Suppressor macrophage (primary cell): ENCODE measurements around the gene PTPRM.

Source experiments
- DNase-seq, 4 experiments: peaks; one replicate each; pipeline ENCODE4 v3.0.0-alpha.2; 2020 to 2022
- total RNA-seq, 17 experiments: gene quantifications; one replicate each; lab custom pipeline; 2026; ENCODE audit warnings: mixed read lengths in 6 of 17, inconsistent platforms in 3 of 17; lab: John Stamatoyannopoulos, UW

PTPRM gene
- 7.8 to 37.1 (median 17.7) reads per million in 17 experiments for total RNA-seq

DNA sequence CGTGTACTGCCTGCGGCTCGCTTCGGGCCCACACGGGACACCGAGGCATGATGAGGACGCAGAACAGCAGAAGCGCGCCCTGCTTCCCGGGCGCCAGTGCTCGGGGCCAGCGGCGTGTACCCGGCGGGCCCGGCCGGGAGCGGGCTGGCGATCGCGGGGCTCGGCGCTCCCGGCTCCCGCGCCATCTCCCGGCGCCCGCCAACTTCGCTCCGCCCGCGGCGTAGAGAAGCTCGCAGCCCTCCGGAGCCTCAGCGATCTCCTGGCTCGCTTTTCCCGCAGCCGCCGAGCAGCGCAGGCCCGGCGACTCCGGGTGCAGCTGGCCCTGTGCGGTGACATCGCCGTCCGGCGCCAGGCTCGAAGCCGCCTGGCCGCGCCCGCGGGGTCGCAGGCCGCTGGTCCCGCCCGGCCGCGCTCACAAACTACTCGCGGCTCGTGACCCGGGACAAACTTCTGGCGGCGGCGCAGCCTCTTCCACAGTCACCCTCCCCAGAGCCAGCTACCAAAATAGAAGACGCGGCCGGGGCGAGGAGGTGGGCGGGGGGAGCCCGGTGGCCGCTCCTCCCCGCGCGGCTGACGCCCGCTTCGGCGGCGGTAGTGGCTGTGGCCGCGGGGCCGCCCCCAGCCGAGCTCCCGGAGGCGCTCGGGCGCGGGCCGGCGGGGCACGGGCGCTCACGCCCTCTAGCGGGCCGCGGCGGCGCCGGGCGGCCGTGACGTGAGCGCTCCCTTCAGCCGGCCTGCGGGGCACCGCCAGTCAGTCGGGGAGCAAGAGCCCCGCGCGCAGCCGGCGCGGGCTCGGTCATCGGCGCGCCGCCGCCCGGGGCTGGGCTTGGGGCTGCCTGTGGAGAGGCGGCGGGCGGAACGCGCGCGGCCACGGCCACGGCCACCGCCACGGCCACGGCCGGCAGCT is at the start of gene PTPRM:
PTPRM (plus strand) TSS at position 750 of the 907 bp plus-strand sequence. CDS start 503 bp downstream, outside the sequence.
- DNase-seq, result peak; percentile 83 to 97 (median 92)

DNA sequence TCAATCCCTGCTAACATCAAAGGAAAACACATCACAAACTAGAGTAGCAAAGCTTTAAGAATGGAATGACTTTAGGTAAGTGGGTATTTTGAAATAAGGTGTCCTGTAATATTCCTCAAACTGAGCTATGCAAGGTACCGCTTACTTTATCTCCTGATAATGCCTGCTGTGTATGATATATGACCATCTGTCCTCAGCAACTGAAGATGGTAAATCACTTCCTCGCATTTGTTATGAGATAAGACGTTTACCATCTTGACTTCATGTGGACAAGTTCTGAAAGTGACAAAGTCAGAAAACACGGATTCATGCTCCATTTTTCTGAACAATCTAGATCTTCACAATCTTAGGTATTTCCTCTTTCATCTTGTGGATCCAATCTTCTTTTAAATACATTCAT is 49.3 kb upstream of the PTPRM start:
- DNase-seq, result no peak

DNA sequence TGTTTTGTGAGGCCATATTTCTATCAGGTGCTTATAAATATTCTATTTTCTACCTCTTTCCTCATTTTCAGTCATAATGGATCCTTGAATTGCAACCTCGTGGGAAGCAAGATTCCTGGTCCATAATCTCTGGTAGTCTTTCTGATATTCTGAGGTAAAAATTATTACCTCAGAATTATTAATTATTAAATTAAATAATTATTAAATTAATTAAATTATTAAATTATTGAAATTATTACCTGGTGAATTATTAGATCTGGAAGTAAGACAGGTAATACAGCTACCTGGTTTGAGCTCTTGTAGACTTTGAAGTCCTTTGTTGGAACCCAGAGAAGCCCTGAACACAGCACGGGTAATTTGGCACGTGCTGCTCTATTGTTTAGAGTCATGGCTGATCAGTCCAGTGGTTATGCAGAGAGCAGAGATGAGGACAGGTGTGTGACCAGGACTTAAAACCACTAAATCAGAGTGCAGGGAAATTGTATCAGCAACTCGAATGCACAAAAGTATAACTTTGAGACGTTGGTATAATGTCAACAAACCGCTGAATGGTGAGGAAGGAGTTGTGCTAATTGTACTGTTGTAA is 46.8 kb upstream of the PTPRM start:
- no peak for DNase-seq

DNA sequence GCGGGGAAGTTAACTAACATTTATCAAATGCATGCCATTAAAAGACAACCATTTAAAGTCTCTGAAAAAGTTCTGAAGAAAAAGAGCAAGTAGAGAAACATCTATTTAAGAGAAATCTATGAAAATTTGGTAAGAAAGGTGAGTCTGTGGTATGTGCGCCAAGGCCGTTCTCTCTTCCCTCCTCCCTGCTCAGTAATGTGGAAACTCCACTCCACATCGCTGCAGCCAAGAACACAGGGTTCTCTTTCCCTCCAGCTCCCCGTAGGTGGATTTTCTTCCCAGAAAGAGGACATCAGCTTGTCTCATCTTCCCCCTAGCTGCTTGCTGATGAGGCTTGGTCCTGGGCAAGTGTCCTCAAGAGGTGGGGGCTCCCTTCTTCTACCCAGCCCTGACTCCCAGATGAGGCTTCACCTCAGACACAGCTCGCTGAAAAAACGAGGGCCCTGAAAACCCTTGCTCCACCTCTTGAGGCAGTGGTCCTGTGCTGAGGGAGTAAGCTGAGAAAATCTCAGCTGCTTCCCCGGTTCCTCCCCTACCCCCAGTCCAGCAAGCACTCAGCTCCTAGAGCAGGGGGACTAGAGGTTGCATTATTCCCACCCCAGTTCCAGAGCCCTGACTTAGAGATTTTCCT is 45.8 kb upstream of the PTPRM start:
- no peak for DNase-seq

DNA sequence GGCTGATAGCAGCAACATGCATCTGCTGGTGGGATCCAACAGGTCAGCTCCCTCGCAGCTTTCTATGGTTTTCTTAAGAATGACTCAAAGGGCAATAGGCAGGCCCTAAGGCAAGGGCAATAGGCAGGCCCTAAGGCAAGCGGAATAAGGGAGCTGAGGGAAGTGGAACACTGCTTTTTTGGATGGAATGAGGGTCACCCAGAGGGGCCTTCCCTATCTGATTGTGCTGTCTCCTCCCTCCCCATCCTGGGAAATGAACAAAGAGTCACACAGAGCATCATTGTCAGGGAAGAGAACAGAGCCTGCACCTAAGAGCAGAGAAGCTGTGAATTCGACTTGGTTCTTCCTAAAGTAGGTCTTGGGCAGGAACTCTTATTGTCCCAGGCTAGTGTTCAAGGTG is 43.3 kb upstream of the PTPRM start:
- DNase-seq, result no peak

DNA sequence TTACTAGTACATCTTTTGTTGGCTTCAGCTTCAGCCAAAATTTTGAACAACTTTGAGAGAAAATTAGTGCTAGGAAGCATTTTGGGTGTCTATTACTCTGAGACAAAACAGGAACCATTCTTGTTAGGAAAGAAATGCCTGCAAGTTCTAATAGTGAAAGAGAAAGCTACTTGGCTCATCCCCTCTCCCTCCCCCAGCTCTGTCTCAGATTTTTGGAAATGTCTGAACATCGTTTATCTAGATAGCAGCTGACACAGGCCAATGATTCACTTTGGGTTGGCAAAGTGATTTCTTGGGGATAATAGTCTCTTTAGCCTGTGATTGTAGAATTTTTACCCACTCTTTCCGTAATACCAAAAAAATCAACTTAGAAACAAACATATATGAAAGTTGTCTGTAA is 42.3 kb upstream of the PTPRM start:
- peak in 1 of 4 experiments; percentile 16 for DNase-seq

DNA sequence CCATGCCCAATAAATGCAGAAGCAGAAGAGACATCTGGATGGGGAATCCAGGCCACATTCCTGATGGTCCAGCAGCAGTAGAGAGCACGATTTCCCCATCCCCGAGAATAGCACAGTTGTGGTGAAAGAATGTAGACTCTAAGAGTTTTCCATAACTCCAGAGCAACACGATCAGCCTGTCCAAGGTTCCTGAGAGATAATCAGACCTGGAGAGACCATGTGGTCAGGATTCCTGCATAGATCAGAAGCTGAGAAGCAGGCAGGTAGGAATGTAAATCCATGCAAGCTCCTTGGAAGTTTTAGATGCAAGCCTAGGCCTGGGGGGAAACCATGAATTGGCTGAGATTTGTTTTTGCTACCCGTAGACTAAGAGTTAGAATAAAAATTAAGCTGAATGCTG is 34.2 kb upstream of the PTPRM start:
- no peak for DNase-seq

DNA sequence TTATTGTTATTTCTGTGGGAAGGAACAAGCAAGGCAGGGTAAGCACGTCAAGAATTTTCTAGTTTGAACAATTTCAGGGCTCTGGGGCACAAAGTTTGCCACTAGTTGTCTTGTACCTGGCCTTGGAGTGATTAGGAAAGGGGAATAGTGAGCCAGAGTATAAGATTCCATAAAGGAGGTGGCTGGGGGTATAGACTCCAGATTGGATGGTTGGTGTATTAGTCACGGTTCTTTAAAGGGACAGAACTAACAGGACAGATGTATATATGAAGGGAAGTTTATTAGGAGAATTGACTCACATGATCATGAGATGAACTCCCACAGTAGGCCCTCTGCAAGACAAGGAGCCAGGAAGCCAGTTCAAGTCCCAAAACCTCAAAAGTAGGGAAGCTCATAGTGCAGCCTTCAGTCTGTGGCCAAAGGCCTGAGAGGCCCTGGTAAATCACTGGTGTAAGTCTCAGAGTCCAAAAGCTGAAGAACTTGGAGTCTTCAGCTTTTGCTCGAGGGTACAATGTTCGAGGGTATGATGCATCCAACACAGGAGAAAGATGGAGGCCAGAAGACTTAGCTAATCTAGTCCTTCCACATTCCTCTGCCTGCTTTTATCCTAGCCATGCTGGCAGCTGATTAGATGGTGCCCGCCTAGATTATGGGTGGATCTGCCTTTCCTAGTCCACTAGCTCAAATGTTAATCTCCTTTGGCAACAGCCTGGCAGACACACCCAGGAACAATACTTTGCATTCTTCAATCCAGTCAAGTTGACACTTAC is 31.5 kb upstream of the PTPRM start:
- no peak for DNase-seq

DNA sequence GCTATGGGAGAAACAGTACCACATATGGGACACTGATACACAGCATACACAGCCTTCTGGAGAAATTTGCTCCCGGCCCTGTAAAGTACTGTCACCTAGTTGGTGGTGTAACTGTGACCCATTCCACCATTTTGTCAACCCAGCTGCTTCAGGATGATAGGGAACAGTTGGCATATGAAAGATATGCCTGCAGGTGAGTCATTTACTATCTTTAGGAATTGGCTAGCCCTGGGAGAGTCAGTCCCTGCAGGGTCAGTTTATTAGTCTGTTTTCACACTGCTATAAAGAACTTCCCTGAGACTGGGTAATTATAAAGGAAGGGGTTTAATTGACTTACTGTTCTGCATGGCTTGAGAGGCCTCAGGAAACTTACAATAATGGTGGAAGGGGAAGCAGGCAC is 30.0 kb upstream of the PTPRM start:
- no peak for DNase-seq

DNA sequence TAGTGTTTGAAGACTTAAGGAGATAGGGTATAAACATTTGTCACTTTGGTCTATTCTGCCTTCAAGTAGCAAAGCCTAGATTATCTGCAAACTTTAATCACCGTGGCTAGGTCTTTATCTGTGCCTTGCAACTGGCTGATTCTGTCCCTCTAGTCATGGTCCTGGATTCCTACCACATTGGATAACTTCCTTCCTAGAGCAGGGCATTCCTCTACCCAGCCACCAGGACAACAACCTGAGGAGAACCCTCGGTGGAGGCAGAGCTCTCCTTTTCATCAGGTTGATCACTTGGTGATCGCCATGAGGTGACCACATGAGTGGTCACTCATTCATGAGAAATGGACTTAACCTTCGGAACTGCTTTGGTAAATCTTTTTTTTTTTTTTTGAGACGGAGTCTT is 25.3 kb upstream of the PTPRM start:
- DNase-seq, result no peak

DNA sequence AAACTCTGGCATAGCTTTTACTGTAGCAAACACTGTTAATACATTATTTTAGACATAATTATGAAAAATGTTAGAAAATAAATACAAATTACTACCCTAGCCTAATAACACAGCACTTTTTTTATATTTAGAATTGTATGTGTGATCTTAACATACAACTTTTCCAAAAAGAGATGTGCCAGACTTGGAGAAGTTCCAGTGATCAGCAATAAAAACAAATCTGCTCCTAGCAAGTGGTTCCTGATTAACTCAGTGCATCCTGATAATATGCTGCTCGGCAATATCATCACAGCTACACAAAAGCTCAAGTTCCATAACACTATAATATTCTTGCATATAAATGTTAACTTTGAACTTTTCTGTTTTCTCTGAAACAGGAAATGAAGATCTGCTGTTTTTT is 22.4 kb upstream of the PTPRM start:
- no peak for DNase-seq

DNA sequence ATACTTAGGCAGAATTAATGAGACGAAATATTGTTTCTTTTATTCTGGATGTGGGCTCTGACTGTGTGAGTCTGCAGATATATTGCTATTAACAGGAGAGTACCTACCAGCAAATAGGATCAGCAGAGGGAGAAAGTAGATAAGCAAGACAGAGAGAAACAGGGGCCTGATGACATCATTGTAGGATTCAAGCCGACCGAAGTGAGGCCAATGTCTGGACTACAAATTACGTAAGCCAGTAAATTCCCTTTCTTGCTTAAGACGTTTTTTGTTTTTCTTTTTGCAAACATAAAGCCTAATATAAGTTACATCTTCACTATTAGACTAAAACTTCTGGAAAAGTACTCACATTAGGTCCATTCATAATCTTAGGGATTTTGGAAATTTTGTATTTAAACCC is 21.4 kb upstream of the PTPRM start:
- peak in 1 of 4 experiments; percentile 25 for DNase-seq

DNA sequence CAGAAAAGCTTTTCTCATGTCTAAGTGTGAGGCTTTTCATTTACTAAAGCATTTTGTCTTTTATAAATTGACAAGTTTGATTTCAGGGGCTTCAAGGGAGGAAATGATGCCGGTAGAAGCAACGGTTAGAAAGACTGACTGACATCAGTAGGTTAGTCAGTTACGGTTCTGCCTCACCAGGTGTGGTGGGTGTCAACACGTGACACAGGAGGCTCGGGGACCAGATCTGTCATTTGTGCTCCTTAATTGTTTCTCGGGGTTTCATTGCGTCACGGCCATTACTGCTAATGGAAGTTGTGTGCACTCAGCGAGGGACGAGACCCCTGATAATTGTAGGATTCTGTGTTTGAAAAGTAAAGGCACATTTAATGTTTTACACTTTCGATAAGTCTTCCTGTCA is 18.9 kb upstream of the PTPRM start:
- DNase-seq, result no peak

DNA sequence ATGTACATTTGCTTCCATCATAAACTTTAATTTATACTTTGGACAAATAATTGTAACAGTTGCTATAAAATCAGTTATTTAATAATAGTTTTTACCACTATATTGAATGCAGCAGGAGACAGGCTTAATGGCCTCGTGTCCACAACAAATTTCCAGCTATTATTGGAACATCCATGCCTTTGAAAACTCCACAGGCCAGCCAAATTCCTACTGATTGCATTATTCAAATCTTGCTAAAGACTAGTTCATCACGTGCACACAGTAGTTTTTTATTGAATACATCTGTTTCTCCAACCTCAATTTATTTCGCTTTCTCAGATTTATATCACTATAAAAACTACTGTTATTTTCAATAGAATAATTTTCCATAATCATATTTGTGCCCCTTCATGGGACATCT is 18.4 kb upstream of the PTPRM start:
- DNase-seq, result no peak

DNA sequence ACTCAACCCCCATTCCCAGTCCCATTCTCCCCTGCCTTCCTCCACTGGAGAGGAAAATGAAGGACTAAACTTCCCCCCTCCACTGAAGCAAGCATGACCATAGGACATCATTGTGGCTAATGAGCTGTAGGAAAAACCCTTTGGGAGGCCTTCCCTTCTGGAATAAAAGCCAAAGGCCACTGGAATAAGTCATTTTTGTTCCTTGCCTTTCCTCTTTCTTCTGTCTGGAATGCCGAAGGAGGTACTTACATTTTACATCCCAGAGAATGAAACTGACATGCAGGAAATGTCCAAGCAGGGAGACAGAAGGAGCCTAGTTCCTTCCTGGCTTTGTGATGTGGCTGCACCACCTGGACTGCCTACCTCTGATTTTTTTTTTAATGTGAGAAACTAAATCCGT is 9.1 kb upstream of the PTPRM start:
- no peak for DNase-seq

DNA sequence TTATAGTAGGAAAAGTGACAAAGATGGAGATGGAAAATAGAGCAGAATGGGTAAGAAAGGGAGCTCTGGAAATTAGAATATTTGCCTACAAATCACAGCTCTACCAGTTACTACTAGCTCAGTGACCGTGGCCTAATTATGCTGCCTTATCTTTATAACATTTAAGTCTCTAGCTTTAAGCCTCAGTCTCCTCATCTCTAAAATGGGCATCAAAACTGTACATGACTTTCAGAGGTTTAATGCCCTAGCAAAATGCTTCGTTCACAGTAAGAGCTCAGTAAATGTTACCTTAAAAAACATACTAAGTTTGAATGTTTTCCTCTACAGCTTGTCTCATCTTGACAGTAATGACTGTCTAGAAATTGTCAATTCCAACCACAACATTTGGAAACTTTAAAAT is 8.3 kb upstream of the PTPRM start:
- no peak for DNase-seq

DNA sequence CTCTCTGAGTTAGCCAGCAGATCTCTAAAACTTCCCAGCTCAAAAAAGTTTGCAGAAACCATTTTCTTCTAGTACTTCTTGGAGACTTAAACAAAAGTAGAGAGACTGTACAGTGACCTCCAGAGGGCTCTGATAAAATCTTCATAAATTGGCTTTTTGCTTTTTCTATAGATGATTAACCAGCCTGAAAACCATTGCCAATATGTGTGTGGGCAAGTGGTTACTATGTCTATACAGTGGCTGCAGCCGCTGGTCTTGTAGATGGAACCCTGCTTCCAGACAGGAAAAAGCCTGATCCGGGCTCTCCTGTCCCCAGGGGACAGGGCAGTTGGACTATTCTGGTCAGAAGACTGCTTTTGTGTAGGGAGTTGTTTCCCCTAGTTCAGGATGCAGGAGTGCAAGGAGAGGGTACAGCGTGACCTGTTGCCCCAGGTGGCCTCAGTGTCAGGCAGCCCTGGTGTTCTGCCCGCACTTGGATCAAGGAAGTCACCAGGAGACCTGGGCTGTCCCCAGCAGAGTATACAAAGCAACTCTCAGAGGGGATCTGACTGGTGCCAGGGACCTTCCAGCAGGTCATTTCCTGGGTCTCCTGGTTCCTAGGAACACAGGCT is 7.3 kb upstream of the PTPRM start:
- no peak for DNase-seq

DNA sequence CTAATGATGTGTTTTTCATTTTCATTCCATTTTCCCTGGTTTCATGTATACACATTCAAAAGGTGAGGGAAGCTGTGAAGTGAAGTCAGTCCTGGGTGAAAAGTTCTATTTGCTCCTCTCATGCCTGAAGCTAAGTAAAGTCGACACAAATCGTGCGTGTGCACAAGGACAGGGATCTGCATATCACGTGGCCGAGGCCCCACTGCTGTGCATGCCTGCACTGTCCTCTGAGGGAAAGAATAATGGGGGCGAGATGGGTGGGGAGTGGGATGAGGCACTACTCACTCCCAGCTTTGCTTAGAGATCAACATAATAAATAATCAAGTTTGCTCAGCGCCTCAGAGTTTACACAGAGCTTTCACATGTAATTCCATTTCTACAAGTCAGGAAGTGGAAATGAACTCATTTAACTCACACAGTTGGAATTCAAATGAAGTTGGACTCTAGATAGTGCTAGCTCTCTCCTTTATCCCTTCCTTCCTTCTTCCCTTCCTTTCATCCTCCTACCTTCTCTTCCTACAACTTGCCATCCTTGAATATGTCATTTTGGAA is 5.1 kb upstream of the PTPRM start:
- no peak for DNase-seq

DNA sequence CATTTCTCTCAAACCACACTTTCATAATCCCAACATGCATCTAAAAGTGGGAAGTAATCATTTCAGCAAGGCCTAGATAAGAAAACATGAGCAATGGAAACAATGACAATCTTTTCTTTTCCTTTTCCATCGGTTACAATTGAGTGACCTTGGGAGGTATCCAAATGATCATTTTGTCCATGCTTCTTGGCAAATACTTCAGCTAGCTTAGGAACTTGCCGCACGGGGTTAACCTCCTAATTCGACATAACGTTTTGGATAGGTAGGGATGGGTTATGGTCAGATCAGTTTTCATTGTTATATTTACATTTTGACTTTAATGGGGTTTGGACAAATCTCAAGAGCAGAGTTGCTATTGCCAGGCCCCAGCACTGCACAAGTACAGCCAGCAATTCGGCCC is 4.6 kb upstream of the PTPRM start:
- peak in 2 of 4 experiments; percentile 6 to 40 for DNase-seq

DNA sequence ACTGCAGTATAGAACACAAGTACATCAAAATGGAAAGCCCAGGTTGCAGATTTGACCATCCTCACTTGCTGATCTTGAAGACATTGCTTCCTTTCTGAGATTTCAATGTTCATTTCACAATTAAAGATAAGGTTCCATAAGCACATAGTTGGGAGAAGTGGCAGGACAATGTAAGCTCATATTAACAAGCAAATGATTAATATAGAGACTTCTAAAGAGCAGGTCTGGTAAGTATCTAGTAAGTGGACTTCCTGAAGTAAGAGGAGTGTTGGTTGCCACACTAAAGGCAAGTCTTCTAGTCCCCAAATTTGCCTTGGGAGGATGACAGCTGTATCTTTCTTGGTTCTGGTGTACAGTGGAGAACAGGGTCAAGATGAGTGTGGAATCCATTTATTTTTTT is 1.4 kb upstream of the PTPRM start:
- DNase-seq, result no peak

DNA sequence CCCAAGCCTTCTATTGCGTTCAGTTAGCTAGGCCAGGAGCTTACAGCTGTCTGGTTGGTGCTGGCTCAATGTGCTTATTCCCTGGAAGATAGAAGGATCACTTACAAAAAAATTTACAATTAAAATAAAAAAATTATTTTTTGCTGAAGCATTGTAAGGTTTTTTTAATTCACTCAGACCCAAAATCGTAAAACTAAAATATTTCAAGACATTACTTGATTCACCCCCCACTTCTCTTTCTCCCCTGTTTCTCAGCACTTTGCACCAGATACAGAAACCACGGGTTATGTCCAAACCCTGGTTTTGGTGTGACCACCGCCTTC is 911 bp upstream of the PTPRM start:
- DNase-seq, result no peak
